NOMO-1 (cell line): Measurements from ENCODE around the gene CEMIP2.
"Not testable (repeated sequence)": the region's sequence is repeated elsewhere in the genome, so short reads cannot be mapped to it uniquely, and the experiment has no call there.

Experiments used
- DNase-seq, 2 experiments: peaks; one replicate each; lab custom pipeline; 2025; ENCODE audit not compliant: unreplicated experiment in 2 of 2; lab: John Stamatoyannopoulos, UW

The CEMIP2 gene

DNA sequence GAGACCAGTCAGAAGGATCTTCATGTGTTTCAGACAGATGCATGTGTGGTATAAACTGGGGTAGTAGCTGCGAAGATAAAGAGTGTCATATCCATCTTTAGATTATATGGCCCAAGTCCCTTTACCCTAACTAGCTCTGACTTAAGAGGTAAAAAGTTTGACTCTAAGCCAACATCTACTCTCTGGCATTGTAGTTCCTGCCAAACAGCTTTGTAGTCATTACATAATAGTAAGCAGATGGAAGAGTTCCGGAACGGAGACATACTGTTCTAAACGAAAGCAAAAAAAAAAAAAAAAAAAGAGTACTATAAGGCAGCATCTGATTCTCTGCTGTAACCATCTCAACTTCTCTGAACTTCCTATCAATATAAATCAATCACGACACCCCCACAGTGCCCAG lies 48.8 kb downstream of the CEMIP2 start:
- DNase-seq, result no peak

DNA sequence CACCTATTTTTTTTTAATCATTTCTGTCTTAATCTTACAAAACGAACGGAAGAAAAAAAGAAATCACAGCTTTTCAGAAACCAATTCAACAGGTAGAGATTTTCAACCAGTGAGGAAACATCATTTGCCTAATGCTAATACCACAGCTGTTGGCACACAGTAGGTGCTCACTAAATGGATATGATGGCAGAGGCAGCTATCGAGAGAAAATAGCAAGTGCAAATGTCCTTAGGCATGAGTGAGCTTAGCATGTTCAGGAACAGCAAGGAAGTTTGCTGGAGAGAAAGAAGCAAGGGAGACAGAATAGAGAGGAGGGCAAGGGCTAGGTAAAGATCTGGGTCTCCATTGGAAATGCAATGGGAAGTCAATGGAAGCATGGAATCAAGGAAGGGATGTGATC lies 49.2 kb downstream of the CEMIP2 start:
- no peak for DNase-seq

DNA sequence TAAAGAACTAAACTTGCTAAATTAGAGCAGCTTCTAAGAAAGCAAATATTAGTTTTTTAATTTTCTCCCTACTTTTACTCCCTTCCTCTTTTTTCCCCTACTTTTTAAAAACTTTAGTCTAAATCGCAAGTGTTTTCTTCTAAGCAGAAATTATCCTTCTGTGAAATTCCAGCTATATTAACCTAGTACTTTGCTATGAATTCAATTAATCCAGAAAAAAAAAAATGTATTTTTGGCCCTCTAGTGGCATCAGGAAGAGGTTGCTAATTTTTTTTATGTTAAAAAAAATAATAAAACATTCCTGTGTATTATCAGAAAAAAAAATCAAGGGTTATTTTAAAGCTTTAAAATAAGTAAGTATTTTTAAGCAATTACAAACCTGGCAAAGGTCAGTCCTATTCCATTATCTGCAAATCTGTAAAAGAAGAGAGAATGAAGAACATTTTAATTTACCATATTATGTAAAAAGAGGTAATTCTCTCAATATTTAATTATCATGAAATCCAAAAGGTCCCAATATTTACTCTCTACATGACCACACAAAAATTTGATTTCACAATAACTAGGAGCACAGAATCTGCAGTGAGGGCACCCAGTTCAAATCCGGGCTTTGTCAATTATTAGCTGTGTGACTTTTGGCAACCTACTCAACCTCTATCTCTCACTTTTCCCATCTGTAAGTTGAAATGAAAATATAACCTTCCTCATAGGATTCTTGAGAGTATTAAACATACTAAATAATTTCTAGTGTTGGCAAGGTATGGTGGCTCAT lies 52.0 kb downstream of the CEMIP2 start:
- no peak for DNase-seq

DNA sequence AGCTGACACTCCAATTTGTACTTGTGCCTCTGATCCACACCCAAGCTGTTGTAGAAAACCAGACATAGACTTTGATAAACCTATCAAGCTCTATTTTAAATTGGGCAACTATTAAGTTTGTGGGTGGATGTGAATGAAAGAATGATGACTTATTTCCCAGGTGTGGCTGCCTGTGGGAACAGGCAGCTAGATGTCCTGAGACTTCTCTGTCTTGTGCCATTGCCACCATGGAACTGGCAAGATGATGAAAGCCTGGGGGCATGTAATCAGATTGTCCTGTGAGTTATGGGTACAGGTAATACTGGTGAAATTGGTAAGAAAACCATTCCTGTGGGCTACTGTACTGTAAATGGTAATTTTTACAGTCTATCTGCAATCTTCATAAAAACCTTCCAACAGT lies 57.5 kb downstream of the CEMIP2 start:
- DNase-seq, result no peak

DNA sequence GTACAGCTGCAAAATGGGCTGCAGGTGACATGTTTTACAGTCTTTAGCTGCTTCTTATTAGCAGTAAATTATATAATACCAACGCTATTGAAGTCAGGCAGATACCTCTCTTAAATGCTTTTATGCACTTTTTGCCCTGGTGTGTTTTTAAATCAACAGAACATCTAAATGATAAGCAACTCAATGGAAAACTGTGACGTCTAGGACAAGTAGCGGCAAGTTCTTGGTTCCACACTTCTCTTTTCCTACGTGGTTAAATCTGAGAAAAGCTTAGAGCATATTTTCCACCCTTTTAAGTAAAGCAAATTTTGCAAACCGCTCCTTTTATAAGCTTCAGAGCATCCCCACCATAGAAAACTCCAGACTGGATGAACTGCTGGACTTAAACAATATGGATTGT lies 58.1 kb downstream of the CEMIP2 start:
- no peak for DNase-seq

DNA sequence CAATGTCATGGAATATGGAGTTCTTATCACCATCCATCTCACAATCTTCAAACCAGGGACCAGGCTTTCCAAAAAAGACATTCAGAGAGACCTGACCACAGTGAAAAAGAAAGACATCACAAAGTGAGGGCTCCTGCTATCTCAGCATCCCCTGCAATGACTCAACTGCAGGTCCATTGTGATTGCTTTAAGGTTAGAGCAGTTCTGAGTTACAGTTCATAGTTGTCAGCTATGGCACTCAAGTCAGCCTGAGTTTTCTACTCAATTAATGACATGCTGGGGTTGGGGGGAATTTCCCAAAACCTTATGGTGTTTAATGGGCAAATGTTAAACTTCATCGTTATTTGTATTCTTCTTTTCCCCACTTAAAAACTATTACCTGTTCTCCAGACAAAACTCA lies 58.9 kb downstream of the CEMIP2 start:
- no peak for DNase-seq

DNA sequence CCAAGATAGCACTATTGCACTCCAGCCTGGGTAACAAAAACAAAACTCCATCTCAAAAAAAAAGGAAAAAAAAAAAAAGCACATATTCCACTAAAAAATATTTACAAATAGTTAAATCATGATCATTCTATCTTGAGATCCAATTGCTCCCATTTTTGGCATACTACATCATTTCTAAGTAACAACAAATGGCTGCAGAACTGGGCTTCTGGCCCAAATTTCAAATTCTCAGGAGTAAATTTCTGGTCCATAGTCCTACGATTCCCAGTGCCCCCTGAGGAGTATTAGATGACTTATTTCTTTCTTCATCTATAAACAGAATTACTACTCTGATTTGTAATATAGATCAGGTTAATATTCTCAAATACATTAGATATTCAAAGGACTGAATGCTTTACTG lies 62.1 kb downstream of the CEMIP2 start:
- DNase-seq, result no peak

DNA sequence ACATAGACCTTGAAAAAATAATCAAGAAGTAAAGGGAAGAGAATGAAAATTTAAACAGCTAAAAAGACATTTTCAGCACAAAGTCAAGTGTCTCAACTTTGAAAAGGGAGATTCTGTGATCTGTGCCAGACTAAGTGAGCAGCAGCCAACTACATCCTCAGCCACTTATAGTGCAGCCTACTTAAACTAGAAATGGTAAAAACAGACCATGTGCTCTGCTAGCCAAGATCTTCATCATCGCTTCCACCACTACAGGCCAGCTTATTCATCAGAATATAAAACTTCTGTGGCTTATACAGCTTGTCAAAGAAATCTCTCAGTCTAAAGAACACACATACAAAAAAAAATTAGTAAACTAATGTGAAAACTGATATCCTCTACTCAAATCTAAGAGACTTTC lies 63.5 kb downstream of the CEMIP2 start:
- no peak for DNase-seq

DNA sequence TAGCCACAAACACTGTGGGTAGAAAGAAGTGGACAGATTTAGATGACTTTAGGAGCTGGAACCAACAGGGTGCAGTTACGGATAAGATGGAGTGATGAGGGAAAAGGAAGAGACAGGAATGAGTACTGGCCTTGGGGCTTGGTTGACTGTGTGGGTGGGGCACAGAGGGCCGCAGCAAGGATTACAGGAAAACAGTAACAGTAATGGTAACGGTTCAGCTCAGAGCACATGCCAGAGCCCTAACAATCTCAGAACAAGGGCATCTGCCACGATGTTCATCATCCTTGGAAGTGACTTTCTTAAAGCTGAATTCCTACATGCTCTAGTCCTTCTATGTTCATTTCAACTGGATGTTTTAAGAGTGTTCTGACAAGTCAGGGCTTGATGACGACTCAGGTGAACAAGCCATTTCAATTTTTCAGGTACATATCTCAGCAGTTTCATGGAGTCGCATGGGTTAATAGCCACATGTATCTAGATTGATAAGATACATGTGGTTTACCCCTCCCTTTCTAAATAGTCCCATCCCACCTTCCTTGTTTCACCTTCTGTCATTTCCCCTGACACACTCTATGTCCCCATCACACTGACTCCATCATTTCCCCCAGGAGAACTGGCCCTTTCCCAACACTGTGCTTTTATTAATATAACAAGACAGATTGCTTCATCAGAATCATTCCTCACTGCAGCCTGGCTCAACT lies 65.0 kb downstream of the CEMIP2 start:
- DNase-seq, result no peak

DNA sequence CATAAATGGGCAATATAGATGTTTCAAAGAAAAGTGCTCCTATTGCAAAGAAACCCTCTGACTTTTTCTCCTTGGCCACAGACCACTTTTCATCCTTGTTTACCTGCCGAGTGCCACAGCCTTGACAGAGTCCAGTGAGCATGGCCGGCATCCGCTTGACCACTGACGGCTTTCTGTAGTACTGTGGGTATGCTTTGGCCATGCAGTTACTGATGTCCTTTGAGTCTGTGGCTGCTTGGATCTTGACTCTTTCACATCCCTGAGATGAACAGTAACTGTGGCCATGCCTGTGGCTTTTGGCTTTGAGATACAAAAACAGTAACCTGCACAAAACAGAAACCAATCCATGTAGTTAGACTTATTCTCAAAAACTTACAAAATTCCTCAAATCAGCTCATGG lies 70.4 kb downstream of the CEMIP2 start:
- no peak for DNase-seq

DNA sequence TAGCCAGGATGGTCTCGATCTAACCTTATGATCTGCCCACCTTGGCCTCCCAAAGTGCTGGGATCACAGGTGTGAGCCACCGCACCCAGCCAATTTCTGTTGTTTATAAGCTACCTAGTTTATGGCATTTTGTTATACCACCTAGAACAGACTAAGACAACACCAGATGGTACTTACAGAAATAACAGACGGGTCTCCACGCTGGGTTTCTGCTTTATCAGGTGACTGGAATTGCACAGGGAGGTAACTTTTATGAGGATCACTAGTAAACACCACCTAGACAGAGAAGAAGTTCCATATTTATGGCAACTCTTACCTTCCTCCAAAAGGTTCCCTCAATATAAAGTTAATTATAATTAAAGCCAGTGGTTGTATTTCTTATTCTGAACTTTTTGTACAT lies 74.0 kb downstream of the CEMIP2 start:
- no peak for DNase-seq

DNA sequence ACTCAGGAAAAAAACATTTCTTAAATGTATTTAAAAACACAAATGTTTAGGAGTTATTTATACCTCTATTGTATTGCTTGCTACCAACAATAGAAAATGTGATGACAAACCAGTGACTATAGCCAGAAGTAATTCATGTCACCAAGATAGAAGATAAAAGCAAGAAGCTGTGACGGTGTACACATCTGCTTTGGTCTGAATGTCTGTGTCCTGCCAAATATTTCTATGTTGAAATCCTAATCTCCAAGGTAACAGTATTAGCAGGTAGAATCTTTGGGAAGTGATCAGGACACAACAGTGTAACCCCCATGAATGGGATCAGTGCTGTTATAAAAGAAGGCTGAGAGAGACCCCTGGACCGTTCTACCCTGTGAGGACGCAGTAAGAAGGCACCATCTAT lies 74.7 kb downstream of the CEMIP2 start:
- no peak for DNase-seq

DNA sequence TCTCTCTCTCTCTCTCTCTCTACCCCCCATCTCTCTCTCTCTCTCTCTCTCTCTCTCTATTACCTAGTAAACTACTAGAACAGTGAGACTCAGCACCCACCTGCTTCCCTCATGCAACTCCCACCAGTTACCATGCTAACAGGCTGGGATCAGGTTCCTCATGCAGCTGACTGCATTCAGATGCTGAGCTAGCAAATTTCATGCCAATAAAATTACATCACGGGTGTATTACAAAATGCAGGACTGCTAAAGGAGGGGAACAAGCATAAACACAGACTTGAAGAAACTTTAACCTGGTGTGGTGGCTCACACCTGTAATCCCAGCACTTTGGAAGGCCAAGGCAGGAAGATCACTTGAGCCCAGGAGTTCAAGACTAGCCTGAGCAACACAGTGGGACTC lies 76.0 kb downstream of the CEMIP2 start:
- no peak for DNase-seq

DNA sequence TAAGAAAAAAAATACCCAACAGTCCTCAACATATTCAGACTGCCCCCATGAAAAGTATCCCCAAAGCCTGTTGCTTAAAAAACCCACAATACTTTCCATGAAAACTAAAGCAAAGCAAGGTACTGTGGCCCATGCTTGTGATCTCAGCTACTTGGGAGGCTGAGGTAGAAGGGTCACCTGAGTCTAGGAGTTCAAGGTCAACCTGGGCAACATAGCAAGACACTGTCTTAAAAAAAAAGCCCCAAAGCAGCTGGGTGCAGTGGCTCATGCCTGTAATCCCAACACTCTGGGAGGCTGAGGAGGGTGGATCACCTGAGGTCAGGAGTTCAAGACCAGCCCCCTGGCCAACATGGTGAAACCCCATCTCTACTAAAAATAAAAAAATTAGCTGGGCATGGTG lies 76.7 kb downstream of the CEMIP2 start:
- DNase-seq, result not testable (repeated sequence)

DNA sequence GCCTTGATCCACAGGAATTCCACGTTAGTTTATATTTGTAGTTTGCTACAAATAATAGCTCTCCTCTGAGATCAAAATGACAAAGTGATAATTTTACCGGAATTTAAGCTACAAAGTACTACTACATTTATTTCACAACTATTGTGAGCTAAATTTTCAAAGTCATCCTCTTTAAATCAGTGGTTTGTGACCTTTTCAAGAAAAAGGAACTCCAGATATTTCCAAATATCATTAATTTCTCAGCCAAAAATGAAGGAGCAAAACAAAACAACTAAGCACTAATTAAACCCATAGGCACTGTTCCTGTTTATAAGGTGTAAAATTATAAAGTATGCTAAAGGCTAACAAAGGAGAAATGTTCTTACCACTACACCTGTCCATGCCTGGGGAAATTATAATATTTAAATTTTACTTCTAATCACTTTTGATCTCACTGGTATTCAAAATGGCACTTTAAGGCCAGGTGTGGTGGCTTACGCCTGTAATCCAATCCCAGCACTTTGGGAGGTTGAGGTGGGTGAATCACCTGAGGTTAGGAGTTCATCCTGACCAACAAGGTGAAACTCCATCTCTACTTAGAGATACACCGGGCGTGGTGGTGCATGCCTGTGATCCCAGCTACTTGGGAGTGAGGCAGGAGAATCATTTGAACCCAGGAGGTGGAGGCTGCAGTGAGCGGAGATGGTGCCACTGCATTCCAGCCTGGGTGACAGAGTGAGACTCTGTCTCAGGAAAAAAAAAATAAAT lies 77.5 kb downstream of the CEMIP2 start:
- no peak for DNase-seq

DNA sequence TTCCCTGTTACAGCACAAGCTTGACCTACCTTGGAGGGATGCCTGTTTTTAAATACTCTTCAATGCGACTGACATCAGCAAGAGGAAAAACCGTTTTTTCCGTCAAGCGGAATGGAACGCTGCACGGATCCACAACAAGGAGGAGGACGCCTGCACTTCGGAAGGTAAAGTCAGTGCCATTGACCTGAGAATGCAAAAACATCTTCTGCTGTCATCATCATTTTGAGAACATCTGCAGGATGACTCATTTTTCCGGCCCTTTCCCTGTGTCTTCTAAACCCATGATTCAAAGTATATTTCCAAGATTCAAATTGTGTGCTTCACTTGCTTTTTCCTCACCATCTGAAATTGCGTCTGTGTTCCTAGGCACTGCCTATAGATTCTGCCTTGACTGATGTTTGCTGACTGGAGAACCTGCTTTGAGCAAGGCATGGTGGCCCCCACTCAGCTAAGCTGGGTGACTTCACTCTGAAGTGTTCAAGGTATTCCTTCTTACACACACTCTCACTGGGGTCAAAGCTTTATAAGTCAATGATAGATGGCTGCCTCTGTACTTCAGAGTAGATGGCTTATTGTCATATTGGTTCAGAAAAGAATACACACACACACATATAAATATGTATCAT lies 78.1 kb downstream of the CEMIP2 start:
- no peak for DNase-seq

DNA sequence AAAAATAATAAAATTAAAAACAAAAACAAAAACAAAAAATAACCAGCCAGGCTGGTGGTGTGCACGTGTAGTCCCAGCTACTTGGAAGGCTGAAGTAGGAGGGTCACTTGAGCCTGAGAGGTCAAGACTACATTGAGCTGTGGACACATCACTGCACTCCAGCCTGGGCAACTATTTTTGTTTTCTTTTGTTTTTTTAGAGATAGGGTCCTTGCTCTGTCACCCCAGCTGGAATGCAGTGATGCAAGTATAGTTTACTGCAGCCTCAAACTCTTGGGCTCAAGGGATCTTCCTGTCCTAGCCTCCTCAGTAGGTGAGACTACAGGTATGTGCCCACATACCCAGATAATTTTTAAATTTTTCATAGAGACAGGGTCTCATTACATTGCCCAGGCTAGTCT lies 80.6 kb downstream of the CEMIP2 start:
- no peak for DNase-seq

DNA sequence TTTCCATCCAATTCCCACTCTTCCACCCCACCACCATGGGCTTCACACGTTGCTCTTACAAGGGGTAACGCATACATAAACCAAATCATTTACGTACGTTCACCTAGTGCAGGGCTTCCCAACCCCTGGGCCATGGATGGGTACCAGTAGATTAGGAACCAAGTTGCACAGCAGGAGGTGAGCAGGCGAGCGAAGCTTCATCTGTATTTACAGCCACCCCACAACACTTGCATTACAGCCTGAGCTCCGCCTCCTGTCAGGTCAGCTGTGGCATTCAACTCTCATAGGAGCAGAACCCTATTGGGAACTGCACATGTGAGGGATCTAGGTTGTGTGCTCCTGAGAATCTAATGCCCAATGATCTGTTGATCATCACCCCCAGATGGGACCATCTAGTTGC lies 82.3 kb downstream of the CEMIP2 start:
- no peak for DNase-seq

DNA sequence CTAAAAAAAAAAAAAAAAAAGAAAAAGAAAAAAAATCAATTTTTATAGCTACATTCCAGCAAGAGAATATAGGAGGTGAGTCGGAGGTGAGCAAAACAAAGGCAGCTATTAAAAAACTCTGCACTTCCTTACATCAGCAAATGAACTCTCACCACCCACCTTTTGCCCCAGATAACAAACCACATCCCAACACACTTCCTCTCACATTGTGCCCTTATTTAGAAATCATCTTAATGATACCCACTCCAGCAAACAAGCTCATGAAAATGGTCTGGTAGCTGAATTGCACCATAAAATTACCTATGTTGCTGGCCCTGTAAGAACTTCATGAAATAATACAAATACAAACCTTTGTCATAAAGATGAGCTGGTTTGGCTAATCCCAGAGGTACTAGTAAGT lies 82.9 kb downstream of the CEMIP2 start:
- DNase-seq, result no peak

DNA sequence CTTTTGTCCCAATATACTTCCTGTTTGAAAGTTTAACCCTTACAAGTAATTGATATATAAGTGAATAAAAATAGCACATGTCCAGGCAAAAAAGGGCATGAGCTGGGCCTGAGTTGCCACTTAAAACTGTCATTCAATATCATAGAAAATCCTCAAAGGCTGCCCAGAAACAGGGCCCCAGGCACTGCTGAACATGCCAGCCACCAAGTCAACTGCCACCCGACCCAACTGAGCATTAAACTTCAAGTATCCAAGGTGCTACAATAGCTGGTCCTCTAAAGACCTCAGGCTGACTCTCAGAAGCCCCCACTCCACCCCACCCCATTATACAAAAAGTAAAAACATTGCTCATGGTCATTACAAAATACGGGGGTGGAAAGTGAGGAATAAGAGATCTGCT lies 83.7 kb downstream of the CEMIP2 start:
- no peak for DNase-seq

DNA sequence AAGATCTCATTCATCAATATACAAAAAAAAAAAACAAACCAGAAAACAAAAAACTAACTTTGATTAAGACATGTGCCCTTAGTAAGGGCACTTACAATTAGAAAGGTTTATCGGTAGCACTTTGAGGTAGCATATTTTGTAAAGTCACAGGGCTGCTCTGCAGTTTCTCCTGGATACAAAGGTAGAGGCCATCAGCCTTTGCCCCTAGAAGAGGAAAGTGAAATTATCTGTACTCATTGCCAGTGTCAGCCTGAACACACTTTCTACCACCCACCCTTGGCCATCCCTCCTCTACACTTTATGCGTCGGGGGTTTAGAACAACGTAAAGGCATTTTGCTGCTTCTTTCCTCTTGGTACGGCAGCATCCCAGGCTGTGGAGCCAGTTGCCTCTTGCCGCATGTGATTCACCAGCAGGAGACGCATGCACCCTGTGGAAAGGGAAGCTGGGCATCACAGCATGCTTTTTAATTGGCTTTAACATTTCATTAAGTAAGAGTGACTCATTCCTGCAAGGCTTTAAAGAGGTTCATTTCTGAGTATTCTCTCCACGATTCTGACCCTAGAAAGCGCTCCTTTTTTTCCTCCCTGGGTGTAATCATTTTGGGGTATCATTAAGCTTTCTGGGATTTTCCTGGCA lies 84.6 kb downstream of the CEMIP2 start:
- peak in 1 of 2 experiments; percentile 24 for DNase-seq
